HG03095 (cell line): ENCODE data around the gene MYO7A.

Source experiments
- ATAC-seq: cut with Tn5 transposase; IDR thresholded peaks from one replicate; pipeline ENCODE4 v1.9.1; 2021; ENCODE audit warnings: moderate library complexity; ENCODE audit not compliant: unreplicated experiment

MYO7A gene

DNA sequence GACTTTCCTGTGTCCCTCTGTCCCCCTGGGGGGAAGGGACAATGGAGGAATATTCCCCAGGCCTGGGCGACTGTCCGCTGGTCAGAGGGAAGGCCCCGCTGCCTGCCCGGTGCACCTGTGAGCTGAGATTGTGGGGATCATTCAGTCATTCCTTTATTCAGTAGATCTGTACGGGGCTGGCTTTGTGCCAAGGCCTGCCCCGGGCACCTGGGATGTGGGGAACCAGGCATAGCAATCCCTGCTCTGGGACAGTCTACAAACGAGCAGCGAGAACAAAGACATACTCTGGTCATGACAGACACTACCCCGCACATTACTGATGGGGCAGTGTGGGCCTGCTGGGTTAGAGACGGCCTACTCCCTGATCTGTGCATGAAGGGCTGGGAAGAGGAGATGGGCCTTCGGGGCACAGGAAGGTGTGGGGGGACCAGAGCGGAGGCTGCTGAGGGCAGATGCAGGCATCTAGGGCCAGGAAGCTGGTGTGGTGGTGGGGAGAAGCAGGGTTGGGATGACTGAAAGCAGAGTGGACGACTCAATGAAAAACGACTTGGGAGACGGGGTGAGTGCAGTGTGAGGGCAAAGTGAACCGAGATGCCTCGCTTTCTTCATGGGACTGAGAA lies 1.8 kb upstream of the MYO7A start:
- no peak for ATAC-seq

DNA sequence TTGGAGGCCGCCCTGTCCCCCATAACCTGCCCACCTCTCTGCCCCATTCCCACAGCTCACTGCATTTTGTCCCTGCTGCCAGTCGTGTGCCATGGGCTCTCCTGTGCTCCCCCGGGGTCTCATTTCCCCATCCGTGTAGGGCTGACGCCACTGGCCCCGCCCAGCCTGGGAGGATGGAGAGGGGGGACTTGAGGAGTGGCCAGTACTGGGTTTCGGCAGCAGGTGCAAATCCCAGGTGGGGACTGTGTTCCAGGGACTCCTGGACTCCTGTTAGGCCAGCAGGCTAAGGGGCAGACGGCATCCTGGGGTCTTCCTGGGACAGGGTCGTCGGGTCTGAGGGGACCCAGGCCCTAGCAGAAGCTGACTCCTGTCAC lies 1.2 kb upstream of the MYO7A start:
- no peak for ATAC-seq

DNA sequence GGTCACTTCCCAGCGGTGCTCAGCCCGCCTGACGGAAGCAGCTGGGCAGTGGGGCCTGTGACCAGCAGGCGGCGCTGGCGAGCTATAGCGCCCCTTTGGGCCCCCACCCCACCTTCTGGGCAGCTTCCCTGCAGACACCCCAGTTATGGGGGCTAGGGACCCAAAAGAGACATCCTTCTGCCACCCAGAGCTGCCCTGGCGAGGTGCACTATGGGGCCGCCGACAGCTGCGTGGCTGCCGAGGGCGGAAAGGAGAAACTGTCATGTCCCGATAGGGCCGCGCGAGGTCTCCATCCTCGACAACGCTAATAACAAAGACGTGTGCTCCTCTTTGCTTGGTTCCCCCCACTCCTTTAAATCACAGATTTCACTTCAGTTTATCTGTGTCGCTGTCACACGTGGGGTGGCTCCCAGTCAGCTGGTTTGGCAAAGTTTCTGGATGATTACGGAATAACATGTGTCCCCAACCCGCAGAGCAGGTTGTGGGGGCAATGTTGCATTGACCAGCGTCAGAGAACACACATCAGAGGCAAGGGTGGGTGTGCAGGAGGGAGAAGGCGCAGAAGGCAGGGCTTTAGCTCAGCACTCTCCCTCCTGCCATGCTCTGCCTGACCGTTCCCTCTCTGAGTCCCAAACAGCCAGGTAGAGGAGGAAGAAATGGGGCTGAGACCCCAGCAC lies 673 bp upstream of the MYO7A start:
- no peak for ATAC-seq

GRCh38 chr11:77129069-77129841 lies 1.2 kb downstream of the MYO7A start:
- ATAC-seq, result no peak

DNA sequence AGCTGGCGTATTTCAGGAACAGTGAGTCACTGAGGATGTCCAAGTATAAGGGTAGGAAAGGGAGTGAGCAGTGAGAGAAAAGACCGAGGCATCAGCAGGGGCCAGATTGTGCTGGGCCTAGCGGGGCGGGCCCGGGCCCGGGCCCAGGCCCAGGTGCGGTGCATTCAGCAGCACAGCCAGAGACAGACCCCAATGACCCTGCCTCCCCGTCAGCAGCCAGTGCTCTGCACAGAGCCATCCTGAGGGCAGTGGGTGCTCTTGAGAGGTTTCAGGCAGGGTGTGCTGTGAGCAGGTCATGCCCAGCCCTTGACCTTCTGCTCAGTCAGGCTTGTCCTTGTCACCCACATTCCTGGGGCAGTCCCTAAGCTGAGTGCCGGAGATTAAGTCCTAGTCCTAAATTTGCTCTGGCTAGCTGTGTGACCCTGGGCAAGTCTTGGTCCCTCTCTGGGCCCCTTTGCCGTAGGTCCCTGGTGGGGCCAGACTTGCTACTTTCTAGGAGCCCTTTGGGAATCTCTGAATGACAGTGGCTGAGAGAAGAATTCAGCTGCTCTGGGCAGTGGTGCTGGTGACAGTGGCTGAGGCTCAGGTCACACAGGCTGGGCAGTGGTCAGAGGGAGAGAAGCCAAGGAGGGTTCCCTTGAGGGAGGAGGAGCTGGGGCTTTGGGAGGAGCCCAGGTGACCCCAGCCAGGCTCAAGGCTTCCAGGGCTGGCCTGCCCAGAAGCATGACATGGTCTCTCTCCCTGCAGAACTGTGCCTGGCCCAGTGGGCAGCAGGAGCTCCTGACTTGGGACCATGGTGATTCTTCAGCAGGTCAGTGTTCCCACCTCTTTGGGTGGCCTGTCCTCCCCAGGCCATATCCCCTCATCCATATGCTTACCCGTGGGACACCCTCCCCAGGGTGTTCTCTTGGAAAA lies 2.1 kb downstream of the MYO7A start:
- no peak for ATAC-seq

- no peak for ATAC-seq
Measured at GRCh38 chr11:77130763-77131513, 2.9 kb downstream of the MYO7A start.

GRCh38 chr11:77131560-77131959 lies 3.5 kb downstream of the MYO7A start:
- no peak for ATAC-seq

GRCh38 chr11:77135069-77135468 lies 7.0 kb downstream of the MYO7A start:
- ATAC-seq, result no peak

- no peak for ATAC-seq
Measured at GRCh38 chr11:77136074-77136473, 8.0 kb downstream of the MYO7A start.

DNA sequence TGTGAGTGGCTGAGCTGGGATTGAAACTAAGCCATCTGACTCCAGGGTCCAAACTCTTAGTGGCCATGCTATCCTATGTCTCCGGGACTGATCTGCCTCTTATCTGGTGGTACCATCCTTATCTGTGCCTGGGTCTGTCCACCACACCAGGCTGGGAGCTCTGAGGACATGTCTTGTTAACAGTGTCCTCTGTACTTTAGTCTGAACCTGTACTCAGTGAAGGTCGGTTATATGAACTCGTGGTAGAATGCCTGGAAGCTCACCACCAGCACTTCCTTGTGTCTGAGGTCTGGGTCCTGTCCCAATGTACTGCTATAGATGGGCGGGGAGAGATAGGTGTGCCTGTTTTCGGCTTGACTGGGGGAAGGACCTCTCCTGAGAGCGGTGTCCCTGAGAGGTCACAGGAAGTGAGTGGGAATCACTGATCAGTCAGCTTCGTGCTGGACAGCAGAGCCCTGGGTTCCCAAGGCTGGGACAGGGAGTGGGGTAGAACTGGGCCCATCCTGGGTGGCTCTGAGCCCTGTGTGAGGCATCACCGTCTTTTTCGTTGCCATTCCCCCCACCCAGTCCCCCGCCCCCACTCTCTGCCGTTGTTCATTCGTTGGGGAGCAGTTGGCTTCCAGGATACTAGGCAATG lies 8.9 kb downstream of the MYO7A start:
- ATAC-seq, result no peak

- ATAC-seq, result no peak
Measured at GRCh38 chr11:77137421-77137820, 9.4 kb downstream of the MYO7A start.

DNA sequence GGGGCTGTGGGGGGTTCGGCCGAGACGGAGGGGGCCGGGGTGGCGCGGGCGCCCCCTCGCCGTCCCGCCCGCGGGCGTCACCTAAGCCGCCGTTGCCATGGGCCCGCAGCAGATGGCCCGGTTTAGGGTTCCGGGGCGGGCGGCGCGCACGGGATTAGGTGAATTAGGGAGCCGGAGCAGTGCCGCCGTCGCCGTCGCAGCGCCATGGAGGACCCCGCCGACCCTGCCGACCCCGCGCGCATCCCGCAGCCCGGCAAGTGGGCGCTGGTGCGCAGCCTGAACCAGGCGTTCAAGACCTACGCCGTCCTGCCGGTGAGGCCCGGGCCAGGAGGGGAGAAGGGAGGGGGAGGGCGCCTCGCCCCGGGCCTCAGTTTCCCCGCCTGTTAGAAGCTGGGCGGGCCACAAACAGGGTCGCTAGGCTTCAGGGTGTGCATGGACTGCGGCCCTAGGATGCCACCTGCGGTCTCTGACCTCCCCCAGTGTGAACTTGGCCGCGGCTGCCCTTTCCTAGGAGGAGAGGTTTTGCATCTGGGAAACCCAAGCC lies 10.1 kb downstream of the MYO7A start:
- no peak for ATAC-seq

GRCh38 chr11:77139201-77139600 lies 11.2 kb downstream of the MYO7A start:
- no peak for ATAC-seq

DNA sequence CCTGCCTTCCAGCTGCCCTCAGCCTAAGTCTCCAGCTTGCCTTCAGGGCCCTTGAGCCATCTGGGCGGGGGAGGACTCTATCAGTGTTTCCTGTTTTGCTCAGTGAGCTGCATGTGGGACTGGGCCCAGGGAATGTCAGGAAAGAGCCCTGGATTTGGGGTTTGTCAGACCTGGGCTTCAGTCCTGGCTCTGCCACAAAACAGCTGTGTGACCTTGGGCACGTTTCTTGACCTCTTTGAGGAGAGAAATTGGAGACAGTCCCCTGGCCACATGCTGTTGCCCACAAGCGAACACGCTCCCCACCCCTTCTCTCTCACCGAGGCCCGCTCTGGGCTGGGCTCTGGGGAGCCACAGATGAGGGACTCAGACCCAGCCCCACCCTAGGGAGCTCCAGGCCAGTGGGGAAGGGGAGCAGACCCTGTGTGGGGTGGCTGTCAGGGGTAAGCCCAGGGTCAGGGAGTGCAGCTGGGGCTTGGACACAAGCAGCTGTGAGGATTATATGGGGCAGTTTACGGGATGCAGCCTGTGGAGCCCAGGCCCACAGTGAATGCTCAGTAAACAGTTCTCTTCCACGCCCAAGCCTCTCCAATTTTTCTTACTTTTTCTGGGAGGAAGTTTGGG lies 12.3 kb downstream of the MYO7A start:
- ATAC-seq, result no peak

- ATAC-seq, result no peak
Measured at GRCh38 chr11:77141034-77141433, 13.0 kb downstream of the MYO7A start.

GRCh38 chr11:77141475-77141874 lies 13.4 kb downstream of the MYO7A start:
- ATAC-seq, result no peak

- ATAC-seq, result no peak
Measured at GRCh38 chr11:77142091-77142975, 14.3 kb downstream of the MYO7A start.

DNA sequence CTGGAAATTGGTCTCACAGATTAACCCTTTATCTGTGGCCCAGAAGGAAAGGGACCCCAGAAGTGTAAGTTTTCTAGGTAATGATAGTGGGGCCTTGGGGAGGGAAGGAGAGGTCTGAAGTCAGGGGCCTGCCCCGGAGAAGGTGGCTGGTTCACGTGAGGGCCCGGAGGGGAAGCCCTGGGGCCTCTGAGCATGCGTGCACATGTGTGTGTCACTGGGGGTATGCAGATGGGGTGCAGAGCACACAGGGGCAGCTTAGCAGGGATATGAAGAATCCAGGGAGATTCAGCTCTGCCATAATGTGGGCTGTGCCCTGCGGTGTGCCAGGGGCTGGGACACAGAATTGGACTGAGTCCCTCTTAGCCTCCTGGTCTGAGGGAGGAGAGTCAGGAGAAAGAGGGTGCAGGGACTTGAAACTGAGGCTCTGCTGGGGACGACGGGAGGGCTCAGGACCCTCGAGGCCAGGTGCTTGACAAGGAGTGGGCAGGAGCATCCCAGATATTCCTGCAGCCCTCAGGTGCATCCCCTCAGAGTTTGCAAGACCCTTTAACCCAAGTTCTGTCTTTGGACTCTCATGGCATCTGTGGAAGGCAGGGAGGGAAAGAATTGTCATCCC lies 15.5 kb downstream of the MYO7A start:
- no peak for ATAC-seq
